GM12878 (cell line): ENCODE results near the gene LGI4. TPM values are rescaled to one million over a fixed set of nuclear protein-coding genes. Genes with fewer than 3 reads are reported as not detected.

ENCODE experiments used
- CBX5 ChIP-seq: sonication (generic); IDR thresholded peaks from 2 replicates; pipeline ENCODE4 v1.6.1; 2016; ENCODE audit warnings: low read depth, moderate library complexity, mild to moderate bottlenecking, inconsistent platforms
- CTCF ChIP-seq, 3 experiments: IDR thresholded peaks in 2 of 3; conservative IDR thresholded peaks in 1 of 3; 2 replicates each; pipeline ENCODE4 v1.5.1; 2011; ENCODE audit warnings: low read depth in 3 of 3, low read length in 3 of 3, mild to moderate bottlenecking in 3 of 3, control low read depth in 2 of 3, moderate library complexity in 2 of 3, inconsistent platforms in 1 of 3, mixed read lengths in 1 of 3; ENCODE audit not compliant: control insufficient read depth in 2 of 3, insufficient read depth in 1 of 3; ENCODE audit errors: extremely low read depth in 1 of 3
- DPF2 ChIP-seq: fragments of 450-650 bp; IDR thresholded peaks from 2 replicates; pipeline ENCODE4 v1.6.1; 2017; ENCODE audit warnings: mild to moderate bottlenecking
- ELK1 ChIP-seq: IDR thresholded peaks from 2 replicates; pipeline ENCODE4 v1.6.1; 2012; ENCODE audit warnings: low read depth, low read length, improper control_type of control experiment
- EP300 ChIP-seq, 2 experiments: fragments of 150-350 bp in 1 of 2; IDR thresholded peaks; 2 replicates each; pipeline ENCODE4 v1.6.1; 2011 to 2012; ENCODE audit warnings: low read depth in 2 of 2, low read length in 2 of 2, borderline replicate concordance in 1 of 2, improper control_type of control experiment in 1 of 2, inconsistent platforms in 1 of 2; ENCODE audit not compliant: control insufficient read depth in 1 of 2
- FOS ChIP-seq: IDR thresholded peaks from 3 replicates; pipeline ENCODE4 v1.6.1; 2011; ENCODE audit warnings: borderline replicate concordance; ENCODE audit not compliant: insufficient read length; ENCODE audit errors: extremely low read depth
- GATAD2B ChIP-seq: fragments of 450-650 bp; conservative IDR thresholded peaks from 2 replicates; pipeline ENCODE4 v1.6.1; 2017; ENCODE audit warnings: low read depth, mild to moderate bottlenecking, moderate library complexity
- MAX ChIP-seq: IDR thresholded peaks from 2 replicates; pipeline ENCODE4 v1.6.1; 2012; ENCODE audit warnings: low read depth, low read length, improper control_type of control experiment
- NBN ChIP-seq: fragments of 450-650 bp; IDR thresholded peaks from 2 replicates; pipeline ENCODE4 v1.6.1; 2016
- NR2C1 ChIP-seq: fragments of 450-650 bp; IDR thresholded peaks from 2 replicates; pipeline ENCODE4 v1.6.1; 2017; ENCODE audit warnings: antibody characterized with exemption, mild to moderate bottlenecking, moderate library complexity
- PML ChIP-seq: IDR thresholded peaks from 2 replicates; pipeline ENCODE4 v1.6.1; 2012; ENCODE audit warnings: low read length, inconsistent platforms
- POLR2AphosphoS2 ChIP-seq: IDR thresholded peaks from 2 replicates; pipeline ENCODE4 v1.6.1; 2011; ENCODE audit warnings: low read depth, mild to moderate bottlenecking, low read length, improper control_type of control experiment, moderate library complexity
- POU2F2 ChIP-seq: IDR thresholded peaks from 3 replicates; pipeline ENCODE4 v1.6.1; 2011; ENCODE audit warnings: low read depth, mild to moderate bottlenecking, low read length, borderline replicate concordance
- RBBP5 ChIP-seq: fragments of 200-600 bp; sonication (generic); conservative IDR thresholded peaks from 2 replicates; pipeline ENCODE4 v1.6.1; 2016
- SMARCA5 ChIP-seq: fragments of 450-650 bp; IDR thresholded peaks from 2 replicates; pipeline ENCODE4 v1.6.1; 2017; ENCODE audit warnings: mild to moderate bottlenecking
- ZNF687 ChIP-seq: fragments of 450-650 bp; IDR thresholded peaks from 2 replicates; pipeline ENCODE4 v1.6.1; 2017; ENCODE audit warnings: mild to moderate bottlenecking, moderate library complexity
- ZSCAN29 ChIP-seq: fragments of 450-650 bp; IDR thresholded peaks from 2 replicates; pipeline ENCODE4 v1.6.1; 2017; ENCODE audit warnings: mild to moderate bottlenecking, moderate library complexity
- ZZZ3 ChIP-seq: IDR thresholded peaks from 2 replicates; pipeline ENCODE4 v1.6.1; 2011; ENCODE audit warnings: low read depth; ENCODE audit not compliant: control insufficient read depth, insufficient read length
- polyA plus RNA-seq, 11 experiments: library from polyadenylated mRNA; depleted of rRNA in 4 of 11; unstranded in 6 of 11; stranded (reverse) in 5 of 11; fragments of >200 nt; fragmentation: Nextera tagmentation in 4 of 11; fragmentation: Illumina TruSeq in 1 of 11; extraction: Ambion mirVana in 4 of 11; extraction: Trizol in 1 of 11; gene quantifications; 1 replicate in 1 of 11; 2 replicates in 10 of 11; pipeline versions ENCODE4 v1.2.1 to v1.2.3, GENCODE V29; 2011 to 2016; ENCODE audit warnings: inconsistent platforms in 2 of 11, missing spikeins in 2 of 11, low read depth in 1 of 11
- total RNA-seq, 4 experiments: library from RNA; depleted of rRNA in 3 of 4; stranded (reverse); fragments of >200 nt in 3 of 4; fragmentation: Illumina TruSeq in 1 of 4; extraction: Trizol in 1 of 4; gene quantifications; 2 replicates each; pipeline versions ENCODE4 v1.2.1 to v1.2.3, GENCODE V29; 2013 to 2021

Gene LGI4
- total and polyA plus RNA-seq, 10 of the 15 experiments (the other 5 are each of a cell fraction or from before 2014, with no cell fraction given), result 0.11 TPM; not detected in 9

GRCh38 chr19:35153701-35154524, 19.1 kb upstream of the LGI4 start (continued):
- TF ChIP-seq ZNF687 (no peak), POLR2AphosphoS2 (no peak), RBBP5 (no peak), SMARCA5 (peak; percentile 56; the same call in 1 of the 2 replicates), ZSCAN29 (no peak), PML (no peak), POU2F2 (no peak), DPF2 (no peak), EP300 (IDR thresholded peaks at IDR 0.05; ENCODE audit: borderline replicate concordance in 1 of 2, control insufficient read depth in 1 of 2, low read depth in 2 of 2, low read length in 2 of 2) (no peak), ZZZ3 (no peak), NBN (0 out of 2 replicates have a peak, but pooled peaks have one; percentile 16), MAX (0 out of 2 replicates have a peak, but pooled peaks have one; percentile 29), GATAD2B (0 out of 2 replicates have a peak, but pooled peaks have one; percentile 36), ELK1 (0 out of 2 replicates have a peak, but pooled peaks have one; percentile 35), FOS (no peak), NR2C1 (no peak), CTCF (IDR thresholded peaks at IDR 0.05 in 2 of 3, conservative IDR thresholded peaks at IDR 0.05 in 1 of 3; ENCODE audit: control insufficient read depth in 2 of 3, extremely low read depth in 1 of 3, insufficient read depth in 1 of 3, low read depth in 3 of 3, low read length in 3 of 3) (peak; percentile 52 to 82 (median 54)), CBX5 (no peak)
